IPS-15b (cell line): ENCODE measurements around the gene AOPEP.

Source experiments
- H3K27me3 ChIP-seq: one replicate; pipeline ENCODE4 v1.6.1; 2013; ENCODE audit warnings: low read length; ENCODE audit not compliant: control insufficient read depth, insufficient read depth
- H3K36me3 ChIP-seq: one replicate; pipeline ENCODE4 v1.6.1; 2013; ENCODE audit warnings: low read length; ENCODE audit not compliant: control insufficient read depth, insufficient read depth
- H3K4me1 ChIP-seq: one replicate; pipeline ENCODE4 v1.6.1; 2013; ENCODE audit warnings: mild to moderate bottlenecking, low read length; ENCODE audit not compliant: control insufficient read depth, insufficient read depth
- H3K4me3 ChIP-seq: one replicate; pipeline ENCODE4 v1.5.1; 2013; ENCODE audit warnings: low read depth, low read length
- H3K9ac ChIP-seq: one replicate; pipeline ENCODE4 v1.6.1; 2013; ENCODE audit warnings: low read depth, mild to moderate bottlenecking, low read length
- H3K9me3 ChIP-seq: one replicate; pipeline ENCODE4 v1.6.1; 2013; ENCODE audit warnings: mild to moderate bottlenecking, low read length; ENCODE audit not compliant: control insufficient read depth, insufficient read depth

AOPEP gene

GRCh38 chr9:94901019-94901363, 174.5 kb downstream of the AOPEP start:
- Histone ChIP-seq H3K4me3 (no peak overlapping the region), H3K27me3 (no peaks in the 10 kb centered on the region), H3K9me3 (no peaks in the 10 kb centered on the region), H3K36me3 (no peaks in the 10 kb centered on the region), H3K4me1 (peaks cover 4% of the 10 kb centered on the region), H3K9ac (no peak overlapping the region)

DNA sequence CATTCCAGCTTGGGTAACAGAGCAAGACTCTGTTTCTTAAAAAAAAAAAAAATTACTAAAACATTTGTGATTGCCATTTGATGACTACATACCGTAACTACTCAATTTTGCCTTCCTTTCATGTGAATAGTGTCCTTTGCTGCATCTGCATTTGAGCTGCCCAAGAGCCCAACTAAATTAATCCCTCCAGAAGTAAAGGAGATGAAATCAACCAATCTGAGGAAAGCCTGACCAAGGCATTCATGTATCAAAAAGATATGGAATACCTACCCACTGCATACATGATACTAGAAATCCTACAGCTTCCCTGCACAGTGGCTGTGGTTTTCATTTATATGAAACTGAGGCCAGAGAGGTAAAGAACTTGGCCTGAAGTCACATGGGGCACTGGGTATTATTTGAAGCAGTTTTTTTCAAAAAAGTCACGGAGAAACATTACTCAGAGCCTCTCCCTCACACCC, 177.5 kb downstream of the AOPEP start:
- H3K36me3 ChIP-seq: no peaks in the 10 kb centered on the region
- peaks cover 8% of the 10 kb centered on the region for H3K4me1 ChIP-seq
- no peaks in the 10 kb centered on the region for H3K9me3 ChIP-seq
- no peak overlapping the region for H3K9ac ChIP-seq
- no peak overlapping the region for H3K4me3 ChIP-seq
- no peaks in the 10 kb centered on the region for H3K27me3 ChIP-seq

DNA sequence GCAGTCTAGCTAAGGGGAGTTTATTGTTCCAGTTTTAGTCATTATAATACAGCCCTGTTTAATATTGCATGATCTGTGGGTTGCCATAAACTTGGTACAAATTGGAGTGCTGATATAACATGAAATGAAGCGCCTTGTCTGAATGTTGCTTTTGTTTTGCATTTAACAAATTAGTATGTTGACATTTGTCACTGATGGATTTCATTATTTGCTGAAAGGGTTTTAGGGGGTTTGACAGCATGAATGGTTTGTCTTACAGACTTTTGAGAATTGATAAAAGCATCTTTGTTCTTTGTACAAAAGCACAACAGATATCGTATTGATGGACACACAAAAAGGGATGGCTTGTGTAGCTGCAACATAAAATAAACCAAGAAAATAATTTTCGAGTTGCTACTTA, 178.3 kb downstream of the AOPEP start:
- Histone ChIP-seq H3K4me3 (no peak overlapping the region), H3K9me3 (no peaks in the 10 kb centered on the region), H3K36me3 (no peaks in the 10 kb centered on the region), H3K27me3 (no peaks in the 10 kb centered on the region), H3K4me1 (peaks cover 8% of the 10 kb centered on the region), H3K9ac (no peak overlapping the region)

DNA sequence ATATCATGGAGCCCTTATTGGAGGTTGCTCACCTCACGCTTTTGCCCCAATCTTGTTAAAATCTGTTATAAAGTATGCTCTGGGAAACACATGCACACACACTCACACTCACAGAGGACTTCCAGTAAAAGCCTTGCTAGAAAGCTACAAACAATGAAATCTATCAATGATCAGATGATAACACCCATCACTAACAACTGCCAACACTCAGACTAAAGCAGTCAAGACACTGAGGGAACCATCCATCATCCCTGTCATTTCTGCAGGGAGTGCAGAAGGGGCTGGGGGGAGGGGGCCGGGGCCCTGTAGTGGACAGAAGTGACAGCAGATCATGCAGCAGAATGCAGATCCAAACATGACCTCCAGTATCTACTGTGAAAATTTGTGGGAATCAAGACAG, 179.1 kb downstream of the AOPEP start:
- Histone ChIP-seq H3K9me3 (no peaks in the 10 kb centered on the region), H3K27me3 (no peaks in the 10 kb centered on the region), H3K36me3 (no peaks in the 10 kb centered on the region), H3K4me1 (peaks cover 8% of the 10 kb centered on the region), H3K4me3 (no peak overlapping the region), H3K9ac (no peak overlapping the region)

- Histone ChIP-seq H3K9ac (no peak overlapping the region), H3K36me3 (no peaks in the 10 kb centered on the region), H3K4me3 (no peak overlapping the region), H3K4me1 (peaks cover 8% of the 10 kb centered on the region), H3K27me3 (no peaks in the 10 kb centered on the region), H3K9me3 (no peaks in the 10 kb centered on the region)
These were observed 179.7 kb downstream of the AOPEP start for GRCh38 chr9:94906181-94906580.

GRCh38 chr9:94906713-94907112, 180.2 kb downstream of the AOPEP start:
- Histone ChIP-seq H3K9ac (no peak overlapping the region), H3K27me3 (no peaks in the 10 kb centered on the region), H3K4me1 (peaks cover 8% of the 10 kb centered on the region), H3K36me3 (no peaks in the 10 kb centered on the region), H3K4me3 (no peak overlapping the region), H3K9me3 (no peaks in the 10 kb centered on the region)

DNA sequence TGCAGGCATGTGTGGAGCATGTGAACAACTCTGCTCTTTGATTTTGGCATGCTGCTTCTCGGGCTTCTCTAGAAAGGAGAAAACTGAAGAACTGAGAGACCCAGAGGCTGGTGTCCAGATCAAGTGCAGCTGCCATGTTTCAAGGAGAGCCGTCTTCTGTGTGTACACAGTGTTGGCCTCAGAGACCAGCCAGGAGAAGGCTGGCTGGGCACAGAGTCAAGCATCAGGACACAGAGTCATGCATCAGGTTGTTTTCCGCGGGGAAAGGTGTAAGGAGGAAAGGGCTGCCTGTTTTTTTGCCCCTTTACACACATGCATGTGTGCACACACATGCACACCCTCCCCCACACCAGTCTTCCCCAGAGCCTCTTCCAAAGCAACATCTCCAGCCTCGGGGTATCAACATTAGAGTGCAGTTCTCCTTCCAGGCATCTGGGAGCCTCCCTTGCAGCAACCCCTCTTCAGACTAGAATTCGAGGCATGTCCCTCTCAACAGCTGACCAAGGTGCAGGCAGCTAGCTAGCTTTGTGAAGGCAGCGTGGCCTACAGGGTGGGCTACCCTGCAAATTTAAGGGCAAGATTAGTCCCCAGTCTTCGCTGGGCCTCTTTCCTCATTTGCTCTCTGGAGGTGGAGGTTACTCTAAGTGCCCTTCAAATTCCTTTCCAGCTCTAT, 180.9 kb downstream of the AOPEP start:
- Histone ChIP-seq H3K4me1 (peaks cover 6% of the 10 kb centered on the region), H3K9ac (no peak overlapping the region), H3K27me3 (no peaks in the 10 kb centered on the region)

GRCh38 chr9:94908011-94908563, 181.6 kb downstream of the AOPEP start:
- Histone ChIP-seq H3K9ac (no peak overlapping the region), H3K9me3 (no peaks in the 10 kb centered on the region), H3K27me3 (no peaks in the 10 kb centered on the region), H3K4me1 (peaks cover 10% of the 10 kb centered on the region), H3K4me3 (no peak overlapping the region), H3K36me3 (no peaks in the 10 kb centered on the region)

More for the DNA sequence above, 180.9 kb downstream of the AOPEP start:
- Histone ChIP-seq H3K9me3 (no peaks in the 10 kb centered on the region), H3K4me3 (no peak overlapping the region), H3K36me3 (no peaks in the 10 kb centered on the region)

GRCh38 chr9:94908583-94909249, 182.2 kb downstream of the AOPEP start:
- Histone ChIP-seq H3K9ac (no peak overlapping the region), H3K36me3 (no peaks in the 10 kb centered on the region), H3K9me3 (no peaks in the 10 kb centered on the region), H3K4me3 (no peak overlapping the region), H3K4me1 (peaks cover 16% of the 10 kb centered on the region), H3K27me3 (no peaks in the 10 kb centered on the region)

DNA sequence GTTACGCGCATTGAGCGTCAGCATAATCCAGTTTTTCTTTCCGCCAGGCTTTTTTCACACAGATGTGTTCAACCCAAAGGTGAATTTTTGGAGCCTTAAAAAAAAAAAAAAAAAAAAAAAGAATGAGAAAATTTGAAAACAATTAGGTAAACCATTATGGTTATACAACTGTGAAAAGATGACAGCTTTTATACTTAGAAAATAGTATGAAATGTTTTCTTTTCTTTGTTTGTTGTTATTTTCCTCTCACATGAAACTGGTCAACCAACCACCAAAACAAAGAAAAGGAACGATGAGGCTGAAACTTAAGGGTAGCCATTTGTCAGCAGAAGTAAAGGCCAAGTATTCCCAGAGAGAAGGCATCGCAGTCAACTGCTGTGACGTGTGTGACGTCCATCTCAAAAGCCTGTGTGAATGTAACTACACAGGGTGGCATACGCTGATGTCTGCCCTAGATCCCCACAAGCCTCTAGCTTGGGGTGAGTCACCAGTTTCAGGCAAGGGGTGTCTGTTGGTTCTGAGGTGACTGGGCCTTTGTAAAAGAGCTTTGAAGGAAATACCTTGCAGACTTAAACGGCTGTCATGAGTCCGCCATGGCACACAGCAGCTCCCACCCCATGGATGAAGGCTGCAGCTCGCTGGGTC, 182.9 kb downstream of the AOPEP start:
- Histone ChIP-seq H3K4me1 (peaks cover 20% of the 10 kb centered on the region), H3K9ac (no peak overlapping the region)

GRCh38 chr9:94909965-94910730, 183.6 kb downstream of the AOPEP start:
- Histone ChIP-seq H3K36me3 (no peaks in the 10 kb centered on the region), H3K27me3 (no peaks in the 10 kb centered on the region), H3K9me3 (no peaks in the 10 kb centered on the region), H3K9ac (no peak overlapping the region), H3K4me3 (no peak overlapping the region), H3K4me1 (peaks cover 23% of the 10 kb centered on the region)

More for the DNA sequence above, 182.9 kb downstream of the AOPEP start:
- Histone ChIP-seq H3K9me3 (no peaks in the 10 kb centered on the region), H3K36me3 (no peaks in the 10 kb centered on the region), H3K27me3 (no peaks in the 10 kb centered on the region), H3K4me3 (no peak overlapping the region)
